ENCODE results near the gene COL25A1.

GRCh38 chr4:108946237-108946636, 356.2 kb downstream of the COL25A1 start:
- TF ChIP-seq MAX (IDR thresholded peaks at IDR 0.05; ENCODE audit: insufficient read depth, insufficient read length): no peak
- no peak for TF ChIP-seq CTCF (IDR thresholded peaks at IDR 0.05; ENCODE audit: extremely low read depth in 1 of 2, insufficient read depth in 1 of 2, low read depth in 1 of 2, low read length in 2 of 2)
- TF ChIP-seq POLR2A (IDR thresholded peaks at IDR 0.05; ENCODE audit: low read depth, low read length): no peak
- no peak for TF ChIP-seq EZH2 (IDR thresholded peaks at IDR 0.05; ENCODE audit: borderline replicate concordance, low read depth, low read length, severe bottlenecking)
- no peak for TF ChIP-seq FOS (IDR thresholded peaks at IDR 0.05; ENCODE audit: borderline replicate concordance, insufficient read depth, low read length)
- TF ChIP-seq POLR2AphosphoS5 (IDR thresholded peaks at IDR 0.05; ENCODE audit: insufficient read depth, low read depth, low read length): no peak
- no peak for TF ChIP-seq GATA2 (IDR thresholded peaks at IDR 0.05; ENCODE audit: insufficient read depth, insufficient read length, low read depth, low read length)
- TF ChIP-seq JUN (IDR thresholded peaks at IDR 0.05; ENCODE audit: borderline replicate concordance, insufficient read depth, insufficient read length, low read depth): no peak
- no peak for TF ChIP-seq MYC (IDR thresholded peaks at IDR 0.05; ENCODE audit: low read depth, low read length)
